ENCODE results near the gene ZNF26.
"Not testable (repeated sequence)": the region's sequence is repeated elsewhere in the genome, so short reads cannot be mapped to it uniquely, and the experiment has no call there.

Gene ZNF26

GRCh38 chr12:132955094-132956010 is 30.8 kb upstream of the ZNF26 start:
- DNase-seq (ENCODE audit: low read depth, low spot score), result no peak

GRCh38 chr12:132956011-132956788 is 30.0 kb upstream of the ZNF26 start, which contains the start of gene ZNF605:
Gene ZNF605, minus strand, starts transcription at chr12:132956306. Its CDS starts 10,671 bp downstream, at chr12:132945635.
- DNase-seq (ENCODE audit: low read depth, low spot score), result peak; percentile 71

- DNase-seq (ENCODE audit: low read depth, low spot score), result not testable (repeated sequence)
These were observed 24.4 kb upstream of the ZNF26 start for GRCh38 chr12:132961790-132962189.

- DNase-seq (ENCODE audit: low read depth, low spot score), result not testable (repeated sequence)
These were observed 22.2 kb upstream of the ZNF26 start for GRCh38 chr12:132963947-132964346.

GRCh38 chr12:132965796-132966195 is 20.4 kb upstream of the ZNF26 start:
- no peak for DNase-seq (ENCODE audit: low read depth, low spot score)

- DNase-seq (ENCODE audit: low read depth, low spot score), result no peak
These were observed 19.3 kb upstream of the ZNF26 start for GRCh38 chr12:132966676-132967415.

- DNase-seq (ENCODE audit: low read depth, low spot score), result no peak
These were observed 18.4 kb upstream of the ZNF26 start for GRCh38 chr12:132967736-132968135.

GRCh38 chr12:132972374-132972773 is 13.8 kb upstream of the ZNF26 start:
- no peak for DNase-seq (ENCODE audit: low read depth, low spot score)

- DNase-seq (ENCODE audit: low read depth, low spot score), result not testable (repeated sequence)
These were observed 9.3 kb upstream of the ZNF26 start for GRCh38 chr12:132976870-132977269.

- DNase-seq (ENCODE audit: low read depth, low spot score), result no peak
These were observed 688 bp downstream of the ZNF26 start for GRCh38 chr12:132986885-132987225.

- no peak for DNase-seq (ENCODE audit: low read depth, low spot score)
These were observed 12.6 kb downstream of the ZNF26 start for GRCh38 chr12:132998741-132999140.

GRCh38 chr12:133010657-133011297 is 24.6 kb downstream of the ZNF26 start:
- no peak for DNase-seq (ENCODE audit: low read depth, low spot score)

GRCh38 chr12:133023566-133023965 is 37.4 kb downstream of the ZNF26 start:
- no peak for DNase-seq (ENCODE audit: low read depth, low spot score)

- no peak for DNase-seq (ENCODE audit: low read depth, low spot score)
These were observed 40.8 kb downstream of the ZNF26 start for GRCh38 chr12:133026996-133027395.

GRCh38 chr12:133037207-133038005 is 51.2 kb downstream of the ZNF26 start, which contains the start of gene ZNF84:
Gene ZNF84, plus strand, starts transcription at chr12:133037509. Its CDS starts 3,959 bp downstream, at chr12:133041468.
- DNase-seq (ENCODE audit: low read depth, low spot score), result peak; percentile 93

GRCh38 chr12:133038118-133038709 is 52.0 kb downstream of the ZNF26 start:
- no peak for DNase-seq (ENCODE audit: low read depth, low spot score)

- DNase-seq (ENCODE audit: low read depth, low spot score), result no peak
These were observed 60.5 kb downstream of the ZNF26 start for GRCh38 chr12:133046698-133047097.

- no peak for DNase-seq (ENCODE audit: low read depth, low spot score)
These were observed 71.3 kb downstream of the ZNF26 start for GRCh38 chr12:133057446-133057845.

GRCh38 chr12:133058203-133059113 is 72.3 kb downstream of the ZNF26 start:
- no peak for DNase-seq (ENCODE audit: low read depth, low spot score)
